Stimulated activated CD8-positive, alpha-beta memory T cell treated with anti-CD3 and anti-CD28 coated beads, Interleukin-7, amount 100 ng/mL, for 24 hours (primary cell): ENCODE data around the gene SHCBP1.

Experiments
- DNase-seq: peaks from one replicate; pipeline ENCODE4 v3.0.0-alpha.2; 2020; ENCODE audit warnings: low read depth

Gene SHCBP1

DNA sequence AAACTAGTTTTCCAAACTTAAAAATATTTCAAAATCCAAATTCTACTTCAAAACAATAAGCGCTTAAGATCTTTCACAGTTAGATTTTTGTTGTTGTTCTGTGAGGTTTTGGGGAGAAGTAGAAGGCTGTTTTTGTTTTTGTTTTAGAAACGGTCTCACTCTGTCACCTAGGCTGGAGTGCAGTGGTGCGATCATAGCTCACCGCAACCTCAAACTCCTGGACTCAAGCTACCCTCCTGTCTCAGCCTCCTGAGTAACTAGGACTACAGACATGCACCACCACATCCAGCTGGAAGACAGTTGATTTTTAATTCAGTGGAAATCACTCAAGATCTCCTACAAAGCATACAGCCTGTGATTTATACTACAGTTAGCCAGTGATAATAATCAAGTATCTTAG lies 2.7 kb downstream of the SHCBP1 start:
- no peak for DNase-seq

DNA sequence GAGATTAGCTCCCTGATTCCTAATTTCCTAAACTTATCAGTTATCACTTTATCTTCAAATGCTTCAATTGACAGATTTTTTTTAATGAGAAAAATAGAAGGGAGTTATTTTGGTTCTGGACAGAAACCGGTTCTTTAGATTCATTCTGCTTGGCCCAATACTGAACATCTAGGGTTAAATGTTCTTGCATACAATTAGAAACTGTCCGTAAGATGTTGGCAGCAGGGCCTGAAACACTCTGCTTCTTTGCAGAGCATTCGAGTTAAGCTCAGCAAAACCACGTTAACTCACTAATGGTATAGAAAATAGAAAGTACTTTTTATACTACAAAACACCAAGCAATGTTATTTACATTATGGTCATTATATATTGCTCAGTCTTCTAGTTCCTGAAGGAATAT lies 7.2 kb downstream of the SHCBP1 start:
- no peak for DNase-seq

DNA sequence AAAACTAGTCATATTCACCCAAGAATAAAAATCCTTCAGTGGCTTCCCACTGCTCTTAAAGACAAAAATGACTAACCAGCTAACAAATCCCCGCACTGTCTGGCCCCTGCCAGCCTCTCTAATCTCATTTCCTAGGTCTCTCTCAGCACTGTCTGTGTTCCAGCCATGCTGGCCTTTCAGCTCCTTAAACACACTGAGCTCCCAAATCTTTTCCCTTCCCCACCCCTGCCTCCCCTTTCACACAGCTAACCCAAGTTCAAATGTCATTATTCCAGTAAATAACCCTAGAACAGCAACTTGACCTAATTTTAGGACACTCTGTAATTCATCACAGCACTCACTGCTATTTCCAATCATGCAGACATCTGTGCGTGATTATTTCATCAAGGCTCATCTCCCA lies 7.8 kb downstream of the SHCBP1 start:
- no peak for DNase-seq

DNA sequence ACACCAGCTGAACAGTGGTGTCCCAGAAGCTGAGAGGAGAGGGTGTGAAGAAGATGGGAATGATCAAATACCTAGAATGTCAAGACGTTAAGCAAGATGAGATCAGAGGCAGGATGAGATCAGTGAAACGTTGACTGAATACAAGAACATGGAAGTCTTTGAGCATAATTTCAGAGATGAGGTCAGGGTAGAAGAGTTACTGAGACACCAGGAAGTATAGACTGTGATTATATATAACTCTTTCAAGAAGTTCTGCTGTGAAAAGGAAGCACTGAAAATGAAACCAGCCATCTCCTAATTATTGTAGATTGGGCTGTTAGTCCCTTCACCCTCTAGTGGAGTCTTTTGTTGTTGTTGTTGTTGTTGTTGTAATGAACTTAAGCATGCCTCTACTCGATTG lies 9.1 kb downstream of the SHCBP1 start:
- no peak for DNase-seq

DNA sequence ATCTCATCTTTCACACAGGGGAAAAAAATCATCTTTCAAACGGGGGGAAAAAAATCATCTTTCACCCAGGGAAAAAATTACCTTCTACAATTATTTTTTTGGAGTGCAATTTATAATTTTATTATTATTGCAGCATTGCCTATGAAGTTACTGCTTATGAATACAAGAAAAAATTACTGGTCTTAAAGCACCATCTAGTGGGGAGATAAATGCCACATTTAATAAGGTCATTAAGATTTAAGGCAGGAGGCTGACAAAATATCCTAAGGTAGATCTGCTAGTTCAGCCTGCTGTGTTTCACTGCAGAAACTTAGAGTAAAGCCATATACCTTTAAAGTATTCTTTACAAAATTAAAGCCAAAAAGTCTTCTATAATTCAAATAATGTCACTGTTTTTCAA lies 13.7 kb downstream of the SHCBP1 start:
- no peak for DNase-seq

DNA sequence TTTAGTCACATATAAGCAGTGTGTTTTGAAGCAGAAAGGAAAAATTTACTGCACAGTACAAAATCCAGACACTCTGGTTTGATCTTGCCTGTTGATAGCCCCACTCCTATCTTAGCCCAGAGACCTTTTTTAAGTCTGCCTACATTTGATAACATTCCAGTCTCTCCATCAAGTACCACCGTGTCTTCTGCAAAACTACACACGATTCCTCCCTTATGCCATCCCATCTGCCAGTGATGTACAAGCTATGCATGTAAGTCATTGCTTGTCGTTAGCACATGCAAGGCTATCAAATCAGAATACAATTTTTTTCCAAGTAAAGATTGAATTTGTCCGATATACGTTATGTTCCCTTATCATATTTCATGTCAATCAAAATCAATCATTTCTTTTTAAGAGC lies 14.9 kb downstream of the SHCBP1 start:
- no peak for DNase-seq

DNA sequence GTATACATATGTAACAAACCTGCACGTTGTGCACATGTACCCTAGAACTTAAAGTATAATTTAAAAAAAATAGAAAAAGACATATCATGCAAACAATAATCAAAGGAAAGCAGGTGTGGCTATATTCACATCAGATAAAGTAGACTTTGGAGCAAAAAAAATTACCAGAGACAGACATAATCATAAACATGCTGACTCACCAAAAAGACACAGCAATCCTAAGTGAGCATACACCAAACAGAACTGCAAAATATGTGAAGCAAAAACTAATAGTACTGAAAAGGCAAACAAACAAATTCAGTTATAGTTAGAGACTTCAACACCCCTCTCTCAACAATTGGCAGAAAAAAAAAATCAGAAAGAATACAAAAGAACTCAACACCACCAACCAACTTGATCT lies 29.9 kb downstream of the SHCBP1 start:
- DNase-seq: no peak

DNA sequence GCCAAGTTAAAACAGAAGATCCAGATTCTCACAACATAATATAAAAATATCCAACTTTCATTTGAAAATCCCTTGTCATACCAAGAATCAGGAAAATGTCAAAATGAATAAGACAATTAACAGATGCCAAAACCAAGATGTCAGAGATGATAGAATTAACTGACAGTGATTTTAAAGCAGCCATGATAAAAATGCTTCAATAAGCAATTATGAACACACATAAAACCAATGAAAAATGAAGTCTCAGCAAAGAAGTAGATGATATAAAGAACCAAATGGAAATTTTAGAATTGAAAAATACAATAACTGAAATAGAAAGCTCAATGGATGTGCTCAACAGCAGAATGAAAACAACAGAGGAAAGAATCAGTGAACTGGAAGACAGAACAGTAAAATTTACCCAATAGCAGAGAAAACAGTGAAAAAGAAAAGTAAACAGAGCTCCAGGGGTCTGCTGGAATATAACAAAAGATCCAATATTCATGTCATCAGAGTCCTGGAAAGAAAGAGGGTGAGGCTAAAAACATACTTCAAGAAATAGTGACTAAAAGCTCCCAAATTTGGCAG lies 35.1 kb downstream of the SHCBP1 start:
- DNase-seq: no peak

DNA sequence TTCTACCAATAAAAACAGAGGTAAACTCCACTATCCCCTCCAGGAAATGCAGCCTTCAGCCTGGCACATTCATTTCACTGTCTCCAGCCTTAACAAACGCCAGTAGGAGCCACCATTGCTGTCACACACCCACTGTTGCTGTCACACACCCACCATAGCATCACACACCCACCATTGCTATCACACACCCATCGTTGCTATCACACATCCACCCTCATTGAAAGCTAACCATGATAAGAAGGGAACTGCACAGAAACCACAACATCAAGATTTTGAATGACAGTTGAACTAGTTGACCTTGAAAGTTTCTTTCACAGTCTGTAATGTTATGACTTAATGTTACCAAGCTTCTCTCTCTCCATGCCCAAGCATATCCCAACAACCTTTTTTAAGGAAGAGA lies 38.1 kb downstream of the SHCBP1 start:
- no peak for DNase-seq

DNA sequence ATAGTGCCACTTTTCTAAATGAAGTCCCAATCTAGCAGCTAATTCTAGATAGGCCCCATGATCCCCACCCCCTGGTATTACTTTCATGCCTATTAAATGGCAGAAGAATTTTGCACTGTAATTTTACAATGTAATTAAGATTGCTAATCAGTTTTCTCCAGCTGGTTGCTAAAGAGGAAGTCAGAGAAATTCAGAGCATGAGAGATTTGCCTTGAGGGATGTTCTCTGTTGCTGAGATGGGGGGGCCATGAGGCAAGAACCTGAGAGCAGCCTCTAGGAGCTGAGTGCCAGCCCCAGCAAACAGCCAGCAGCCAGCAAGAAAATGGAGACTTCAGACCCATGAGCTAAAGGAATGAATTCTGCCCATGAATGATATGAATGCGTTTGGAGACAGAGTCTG lies 38.9 kb downstream of the SHCBP1 start:
- no peak for DNase-seq

DNA sequence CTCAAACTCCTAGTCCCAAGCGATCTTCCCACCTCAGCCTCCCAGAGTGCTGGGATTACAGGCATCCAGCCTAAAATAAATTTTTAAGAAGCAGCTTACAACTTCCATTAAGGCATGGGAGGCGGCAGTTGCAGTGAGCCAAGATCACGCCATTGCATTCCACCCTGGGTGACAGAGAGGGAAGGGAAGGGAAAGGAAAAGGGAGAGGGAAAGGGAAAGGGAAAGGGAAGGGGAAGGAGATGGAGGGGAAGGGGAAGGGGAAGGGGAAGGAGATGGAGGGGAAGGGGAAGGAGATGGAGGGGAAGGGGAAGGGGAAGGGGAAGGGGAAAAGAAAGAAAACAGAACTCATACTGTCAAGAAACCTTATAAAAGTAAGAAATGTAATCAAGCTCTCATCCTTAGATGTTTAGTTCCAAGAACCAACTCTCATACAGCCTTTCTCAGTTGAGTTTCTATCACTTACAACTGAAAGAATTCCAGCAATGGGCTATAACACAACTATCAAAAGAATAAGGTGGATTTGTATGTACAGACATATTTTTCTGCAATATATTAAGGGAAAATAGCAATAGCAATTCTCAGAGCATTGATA lies 43.1 kb downstream of the SHCBP1 start:
- DNase-seq: no peak

DNA sequence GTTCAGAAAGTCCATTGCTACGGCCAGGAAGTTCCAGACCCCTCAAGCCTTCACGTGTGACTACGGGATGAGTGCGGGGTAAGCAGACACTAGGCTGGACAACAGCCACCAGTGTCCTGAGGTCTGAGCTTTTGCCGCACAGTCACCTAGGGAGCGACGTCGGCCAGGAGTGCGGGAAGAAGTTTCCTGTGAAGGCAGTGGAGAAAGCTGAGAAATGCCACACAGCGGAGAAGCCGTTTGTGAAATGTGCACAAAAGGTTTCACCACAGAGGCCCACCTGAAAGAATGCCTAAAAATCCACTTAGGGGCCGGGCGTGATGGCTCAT lies 47.4 kb downstream of the SHCBP1 start:
- DNase-seq: no peak

DNA sequence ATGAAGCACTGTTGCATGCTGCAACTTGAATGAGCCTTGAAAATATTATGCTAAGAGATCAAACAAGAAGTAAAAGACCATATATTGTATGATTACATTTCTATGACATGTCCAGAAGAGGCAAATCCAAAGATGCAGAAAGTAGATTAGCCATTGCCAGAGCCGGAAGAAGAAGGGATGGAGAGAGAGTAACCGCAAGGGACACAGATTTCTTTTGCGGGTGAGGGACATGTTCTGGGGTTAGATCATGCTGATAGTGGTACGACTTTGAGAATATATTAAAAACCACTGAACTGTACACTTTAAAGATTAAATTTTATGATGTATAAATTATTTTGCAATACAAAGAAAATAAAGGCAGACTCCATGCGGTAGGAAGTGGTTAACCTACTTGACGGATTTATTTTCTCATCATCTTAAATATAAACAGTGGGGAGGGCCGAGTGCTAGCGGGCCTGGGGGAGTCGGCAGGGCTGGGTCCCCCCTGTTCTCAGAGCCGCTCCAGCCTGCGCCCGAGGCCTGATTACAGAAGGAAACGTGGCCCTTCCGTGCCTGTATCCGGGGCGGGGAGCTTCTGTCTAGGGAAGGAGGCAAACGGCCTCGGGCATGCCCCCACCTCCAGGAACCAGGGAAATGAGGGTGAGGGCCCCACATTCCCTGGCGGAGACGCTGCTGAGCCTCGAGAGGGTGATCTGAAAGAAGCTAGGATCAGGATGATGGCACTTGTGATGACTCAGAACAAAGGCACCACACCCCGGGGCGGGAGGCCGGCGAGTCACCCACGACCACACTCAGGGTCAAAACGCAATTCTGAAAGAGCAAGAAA lies 48.0 kb downstream of the SHCBP1 start:
- no peak for DNase-seq

DNA sequence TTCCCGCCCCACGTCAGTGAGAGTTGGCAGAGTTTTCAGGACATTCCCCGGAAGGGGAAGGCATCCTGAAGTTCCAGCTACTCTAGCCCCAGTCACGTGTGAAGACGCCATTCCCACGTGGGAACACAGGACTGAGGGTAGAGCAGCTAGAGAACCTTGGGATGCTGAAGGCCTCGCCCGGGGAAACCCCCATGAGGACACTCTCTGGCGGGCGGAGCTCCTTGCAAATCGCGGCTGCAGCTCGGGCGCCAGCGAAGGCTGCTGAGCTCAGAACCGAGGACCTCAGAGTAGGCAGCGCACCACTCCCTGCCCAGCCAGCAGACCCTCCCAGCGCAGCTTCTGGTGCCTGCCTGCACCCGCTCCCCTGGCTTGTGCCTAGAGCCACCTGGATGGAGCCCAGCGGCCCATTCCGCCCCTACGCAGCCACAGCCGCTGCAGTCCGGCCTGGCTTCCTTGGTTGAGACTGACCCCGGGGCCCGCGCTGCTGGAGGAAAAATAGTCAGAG lies 51.9 kb downstream of the SHCBP1 start:
- DNase-seq: no peak

DNA sequence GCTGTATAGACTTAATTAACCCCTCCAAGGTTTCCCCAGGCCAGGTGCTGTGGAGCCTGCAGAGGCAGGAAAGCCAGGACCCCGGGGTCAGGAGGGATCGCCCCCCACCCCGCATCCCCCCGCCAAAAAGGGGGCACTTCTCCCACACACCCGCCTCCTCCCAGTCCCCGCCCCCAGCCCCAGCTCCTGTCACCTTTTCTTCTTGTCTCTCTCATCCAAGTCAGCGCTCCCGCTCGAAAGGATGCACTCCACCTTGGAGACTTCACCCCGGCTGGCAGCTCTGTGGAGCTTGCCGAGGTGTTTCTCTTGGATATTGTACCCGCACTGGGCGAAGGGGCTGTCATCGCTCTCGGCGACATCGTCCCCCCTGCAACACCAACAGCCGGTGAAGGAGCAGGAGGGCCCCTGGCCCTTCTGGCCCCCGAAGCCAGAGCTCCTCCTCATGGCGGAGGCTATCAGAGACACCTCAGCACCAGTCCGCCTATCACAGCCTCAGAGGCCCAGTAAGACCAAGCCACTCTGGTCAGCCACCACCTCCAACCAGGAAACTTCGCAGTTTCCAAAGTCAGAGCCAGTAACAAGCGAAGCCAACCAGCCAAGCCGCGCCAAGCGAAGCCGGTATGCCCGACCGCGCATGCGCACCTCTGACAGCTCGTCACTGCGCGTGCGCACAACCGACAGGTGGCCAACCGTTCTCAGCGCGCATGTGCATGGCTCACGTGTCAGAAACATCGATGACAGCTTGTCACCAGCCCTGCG lies 52.5 kb downstream of the SHCBP1 start:
- DNase-seq: no peak

DNA sequence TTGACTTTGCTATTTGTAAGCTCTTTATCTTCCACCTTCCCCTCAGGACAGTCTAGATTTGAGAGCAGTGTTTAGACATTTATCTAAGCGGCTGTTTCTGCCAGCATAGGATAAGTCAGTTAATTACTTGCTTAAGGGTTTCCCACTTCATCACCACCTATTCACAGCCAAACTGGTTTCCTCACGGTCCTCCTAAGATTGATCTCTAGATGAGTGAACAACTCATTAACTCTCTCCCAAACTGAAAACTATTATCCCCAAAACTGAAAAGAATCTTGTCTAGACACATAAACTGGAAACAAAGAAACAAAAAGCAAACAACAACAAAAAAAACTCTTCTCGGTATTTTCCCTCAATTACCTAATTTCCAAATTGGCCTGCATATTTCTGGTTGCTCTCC lies 58.2 kb downstream of the SHCBP1 start:
- no peak for DNase-seq

DNA sequence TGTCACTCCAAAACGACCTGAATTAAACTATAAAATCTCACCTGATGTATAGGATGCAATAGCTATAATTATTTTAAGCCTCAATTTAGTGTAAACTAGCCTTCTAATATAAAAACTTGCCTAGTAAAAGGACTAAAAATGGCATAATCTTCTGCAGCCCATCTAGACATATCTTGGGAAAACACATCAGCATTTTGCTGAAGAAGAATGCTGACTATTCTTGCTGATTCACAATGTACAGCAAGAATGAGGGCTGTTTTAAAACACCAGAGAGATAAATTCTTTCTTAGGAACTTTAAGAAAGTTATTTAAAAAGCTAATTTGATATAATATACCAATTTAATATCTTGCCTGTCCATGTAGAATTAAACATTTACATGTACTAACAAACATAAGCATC lies 63.2 kb downstream of the SHCBP1 start:
- DNase-seq: no peak

DNA sequence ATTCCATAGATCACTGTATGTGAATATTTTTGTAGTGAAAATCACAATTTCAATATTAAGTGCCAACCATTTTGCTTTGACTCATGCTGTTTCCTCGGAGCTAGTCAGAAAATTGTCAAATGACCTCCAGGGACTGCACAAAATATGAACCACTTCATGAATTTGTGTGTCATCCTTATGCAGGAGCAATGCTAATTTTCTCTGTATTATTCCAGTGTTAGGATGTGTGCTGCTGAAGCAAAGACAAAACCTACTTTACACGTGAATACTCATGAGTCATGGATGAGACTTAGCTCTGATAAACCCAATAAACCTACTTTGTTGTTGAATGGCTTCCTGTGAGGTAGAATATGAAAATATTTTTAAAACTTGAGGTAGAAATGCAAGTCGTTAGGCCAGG lies 65.2 kb downstream of the SHCBP1 start:
- no peak for DNase-seq

DNA sequence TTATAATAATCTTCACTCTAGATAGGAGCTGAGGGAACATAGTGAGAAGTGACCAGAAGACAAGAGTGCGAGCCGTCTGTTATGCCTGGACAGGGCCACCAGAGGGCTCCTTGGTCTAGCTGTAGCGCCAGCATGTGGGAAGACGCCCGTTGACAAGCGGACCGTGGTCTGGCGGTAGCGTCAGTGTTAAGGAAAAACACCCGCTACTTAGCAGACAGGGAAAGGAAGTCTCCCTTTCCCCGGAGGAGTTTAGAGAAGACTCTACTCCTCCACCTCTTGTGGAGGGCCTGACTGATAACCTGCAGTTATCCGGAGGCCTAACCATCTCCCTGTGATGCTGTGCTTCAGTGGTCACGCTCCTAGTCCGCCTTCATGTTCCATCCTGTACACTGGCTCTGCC lies 66.7 kb downstream of the SHCBP1 start:
- DNase-seq: peak; percentile 9

DNA sequence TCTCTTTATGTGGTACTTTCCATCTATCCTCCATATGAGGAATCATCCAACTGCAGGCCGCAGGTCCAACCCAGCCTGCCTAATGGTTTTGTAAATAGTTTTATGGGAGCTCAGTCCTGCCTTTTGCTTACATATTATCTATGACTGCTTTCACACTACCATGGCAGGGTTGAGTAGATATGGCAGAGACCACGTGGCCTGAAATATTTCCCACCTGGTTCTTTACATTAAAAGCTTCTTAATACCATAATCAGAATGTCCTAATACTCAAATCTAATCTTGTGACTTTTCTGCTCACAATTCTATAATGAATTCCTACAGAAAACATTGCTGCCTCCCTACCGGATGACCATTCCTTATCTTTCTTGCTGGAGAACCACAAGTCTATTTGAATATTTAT lies 71.7 kb downstream of the SHCBP1 start:
- no peak for DNase-seq
